KMS-11 (cell line): ENCODE results near the gene SERPINB8.

Experiments used
- H2AFZ ChIP-seq: fragments of 200-600 bp; sonication (generic); 2 replicates; pipeline ENCODE4 v1.6.1; 2016; ENCODE audit warnings: antibody characterized with exemption, mixed run types, low read depth
- H3K27ac ChIP-seq: fragments of 200-600 bp; sonication (generic); 2 replicates; pipeline ENCODE4 v1.6.1; 2016; ENCODE audit warnings: mild to moderate bottlenecking, mixed run types
- H3K27me3 ChIP-seq: fragments of 200-600 bp; sonication (generic); 2 replicates; pipeline ENCODE4 v1.6.1; 2017; ENCODE audit warnings: mild to moderate bottlenecking, low read depth, mixed run types, moderate library complexity; ENCODE audit not compliant: insufficient read depth
- H3K36me3 ChIP-seq: fragments of 200-600 bp; sonication (generic); 2 replicates; pipeline ENCODE4 v1.6.1; 2017; ENCODE audit warnings: mild to moderate bottlenecking, mixed run types; ENCODE audit not compliant: insufficient read depth
- H3K4me1 ChIP-seq: fragments of 200-600 bp; sonication (generic); 2 replicates; pipeline ENCODE4 v1.6.1; 2016; ENCODE audit warnings: mild to moderate bottlenecking, low read depth, mixed run types; ENCODE audit not compliant: poor library complexity, severe bottlenecking
- H3K4me2 ChIP-seq: fragments of 200-600 bp; sonication (generic); 2 replicates; pipeline ENCODE4 v1.7.0; 2016; ENCODE audit warnings: mild to moderate bottlenecking, mixed run types
- H3K4me3 ChIP-seq: fragments of 200-600 bp; sonication (generic); IDR thresholded peaks from 2 replicates; pipeline ENCODE4 v1.6.1; 2017; ENCODE audit warnings: low read depth, low read length, mixed read lengths; ENCODE audit not compliant: insufficient read depth
- H3K79me2 ChIP-seq: fragments of 200-600 bp; sonication (generic); 2 replicates; pipeline ENCODE4 v1.6.1; 2016; ENCODE audit warnings: low read depth, mixed run types; ENCODE audit not compliant: insufficient read depth
- H3K9ac ChIP-seq: fragments of 200-600 bp; sonication (generic); 2 replicates; pipeline ENCODE4 v1.6.1; 2016; ENCODE audit warnings: mild to moderate bottlenecking, mixed run types
- H4K20me1 ChIP-seq: fragments of 200-600 bp; sonication (generic); 2 replicates; pipeline ENCODE4 v1.6.1; 2016; ENCODE audit warnings: mild to moderate bottlenecking, mixed run types; ENCODE audit not compliant: insufficient read depth
- CTCF ChIP-seq: fragments of 200-600 bp; sonication (generic); conservative IDR thresholded peaks from 2 replicates; pipeline ENCODE4 v1.6.1; 2017; ENCODE audit warnings: low read depth, mild to moderate bottlenecking, antibody characterized with exemption, low read length, moderate library complexity, mixed read lengths

Gene SERPINB8

GRCh38 chr18:63981719-63982118 is 11.8 kb downstream of the SERPINB8 start:
- TF ChIP-seq CTCF, result no peak
- Histone ChIP-seq H3K79me2 (no peaks in the 10 kb centered on the region), H2AFZ (no peak overlapping the region), H3K4me1 (peaks cover 6% of the 10 kb centered on the region), H3K4me3 (no peak overlapping the region), H3K27me3 (no peaks in the 10 kb centered on the region), H4K20me1 (no peaks in the 10 kb centered on the region), H3K27ac (no peak overlapping the region), H3K9ac (no peak overlapping the region), H3K36me3 (no peaks in the 10 kb centered on the region), H3K4me2 (no peak overlapping the region)

GRCh38 chr18:63982361-63982760 is 12.5 kb downstream of the SERPINB8 start:
- Histone ChIP-seq H3K27me3 (no peaks in the 10 kb centered on the region), H3K79me2 (no peaks in the 10 kb centered on the region), H3K4me3 (no peak overlapping the region), H3K9ac (no peak overlapping the region), H3K4me2 (no peak overlapping the region), H4K20me1 (no peaks in the 10 kb centered on the region), H3K27ac (no peak overlapping the region), H3K36me3 (no peaks in the 10 kb centered on the region), H2AFZ (no peak overlapping the region), H3K4me1 (peaks cover 6% of the 10 kb centered on the region)
- TF ChIP-seq CTCF, result no peak

- H3K27ac ChIP-seq, result no peak overlapping the region
- TF ChIP-seq CTCF, result no peak
- H4K20me1 ChIP-seq, result no peaks in the 10 kb centered on the region
- no peaks in the 10 kb centered on the region for H3K79me2 ChIP-seq
- no peak overlapping the region for H2AFZ ChIP-seq
- H3K4me1 ChIP-seq, result no peaks in the 10 kb centered on the region
- H3K4me2 ChIP-seq, result no peak overlapping the region
- no peak overlapping the region for H3K9ac ChIP-seq
- H3K36me3 ChIP-seq, result no peaks in the 10 kb centered on the region
- no peak overlapping the region for H3K4me3 ChIP-seq
- no peaks in the 10 kb centered on the region for H3K27me3 ChIP-seq
Observed at GRCh38 chr18:63986885-63987284, 17.0 kb downstream of the SERPINB8 start.

- H3K79me2 ChIP-seq, result no peaks in the 10 kb centered on the region
- no peak overlapping the region for H3K4me3 ChIP-seq
- H4K20me1 ChIP-seq, result no peaks in the 10 kb centered on the region
- no peak overlapping the region for H2AFZ ChIP-seq
- H3K4me1 ChIP-seq, result no peaks in the 10 kb centered on the region
- no peak for TF ChIP-seq CTCF
- no peaks in the 10 kb centered on the region for H3K36me3 ChIP-seq
- H3K27ac ChIP-seq, result no peak overlapping the region
- H3K27me3 ChIP-seq, result no peaks in the 10 kb centered on the region
- H3K9ac ChIP-seq, result no peak overlapping the region
- no peak overlapping the region for H3K4me2 ChIP-seq
Observed at GRCh38 chr18:63987743-63988142, 17.9 kb downstream of the SERPINB8 start.

- no peak overlapping the region for H3K27ac ChIP-seq
- H3K4me1 ChIP-seq, result no peaks in the 10 kb centered on the region
- H3K79me2 ChIP-seq, result no peaks in the 10 kb centered on the region
- H3K9ac ChIP-seq, result no peak overlapping the region
- no peak overlapping the region for H3K4me3 ChIP-seq
- no peaks in the 10 kb centered on the region for H3K27me3 ChIP-seq
- TF ChIP-seq CTCF, result no peak
- H2AFZ ChIP-seq, result no peak overlapping the region
- no peak overlapping the region for H3K4me2 ChIP-seq
- no peaks in the 10 kb centered on the region for H3K36me3 ChIP-seq
- H4K20me1 ChIP-seq, result no peaks in the 10 kb centered on the region
Observed at GRCh38 chr18:63992751-63993150, 22.9 kb downstream of the SERPINB8 start.
